ENCODE measurements around the gene GPD2. TPM values are rescaled to one million over a fixed set of nuclear protein-coding genes. Genes with fewer than 3 reads are reported as not detected.
"Not testable (repeated sequence)": the region's sequence is repeated elsewhere in the genome, so short reads cannot be mapped to it uniquely, and the experiment has no call there.

GPD2 gene
- total and polyA plus RNA-seq, 2 donors (not counting 1 experiment from before 2014, with no cell fraction given): 5.1 to 26.8 TPM

DNA sequence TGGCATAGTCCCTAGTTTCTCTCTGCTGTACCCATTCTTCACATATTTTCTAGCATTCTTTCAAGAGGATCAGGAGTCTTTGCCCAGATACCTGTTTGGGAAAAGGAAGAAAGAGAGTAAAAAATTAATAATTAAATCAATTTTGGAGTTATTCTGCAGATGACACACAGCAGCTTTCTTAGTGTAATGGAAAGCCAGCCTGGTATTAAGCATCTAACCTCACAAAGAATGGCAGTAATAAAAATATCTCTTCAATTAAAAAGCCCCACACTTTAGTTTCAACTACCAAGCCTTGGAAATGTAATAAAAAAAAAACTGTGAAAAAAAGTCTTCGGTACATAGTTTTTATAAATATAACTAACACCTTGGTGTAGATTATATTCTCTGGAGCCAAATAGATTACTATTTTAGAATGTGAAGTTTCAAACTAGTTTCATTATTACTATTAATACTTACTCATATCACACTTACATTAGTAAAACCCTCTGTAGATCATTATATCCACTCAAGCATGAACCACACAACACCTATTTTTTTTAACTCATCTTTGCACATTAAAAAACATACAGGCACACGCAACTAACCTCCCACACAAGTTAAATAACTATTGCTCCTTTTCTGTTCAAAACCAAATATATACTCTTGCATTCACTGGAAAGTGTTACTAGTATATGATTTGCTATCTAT lies 90.9 kb downstream of the GPD2 start:
- H3K27ac ChIP-seq (ENCODE audit: low read length in 2 of 2): no peak overlapping the region

DNA sequence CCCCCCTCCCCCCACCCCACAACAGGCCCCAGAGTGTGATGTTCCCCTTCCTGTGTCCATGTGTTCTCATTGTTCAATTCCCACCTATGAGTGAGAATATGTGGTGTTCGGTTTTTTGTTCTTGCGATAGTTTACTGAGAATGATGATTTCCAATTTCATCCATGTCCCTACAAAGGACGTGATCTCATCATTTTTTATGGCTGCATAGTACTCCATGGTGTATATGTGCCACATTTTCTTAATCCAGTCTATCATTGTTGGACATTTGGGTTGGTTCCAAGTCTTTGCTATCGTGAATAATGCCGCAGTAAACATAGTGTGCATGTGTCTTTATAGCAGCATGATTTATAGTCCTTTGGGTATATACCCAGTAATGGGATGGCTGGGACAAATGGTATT lies 92.4 kb downstream of the GPD2 start:
- H3K4me3 Mint-ChIP-seq; H3K27ac ChIP-seq (ENCODE audit: low read length in 2 of 2); H3K9ac ChIP-seq (ENCODE audit: low read length); H3K4me2 ChIP-seq (replicated peaks; ENCODE audit: low read depth, low read length, poor library complexity, severe bottlenecking); H3K9me3 ChIP-seq (ENCODE audit: control extremely low read depth in 1 of 3, control insufficient read depth in 2 of 3, insufficient read depth in 1 of 3, low read length in 2 of 3); H3K27ac Mint-ChIP-seq; ATAC-seq (ENCODE audit: low read depth); H4K20me1 ChIP-seq (ENCODE audit: control insufficient read depth, insufficient read depth, low read length, poor library complexity, severe bottlenecking); CTCF ChIA-PET; DNase-seq; H3K27me3 Mint-ChIP-seq; POLR2A ChIA-PET; H2AFZ ChIP-seq (ENCODE audit: insufficient read depth, low read depth, low read length, poor library complexity, severe bottlenecking); H3K9me3 Mint-ChIP-seq (ENCODE audit: insufficient read depth); H3K36me3 ChIP-seq (replicated peaks in 1 of 2; ENCODE audit: control extremely low read depth in 1 of 2, control insufficient read depth in 1 of 2, extremely low read depth in 1 of 2, insufficient read depth in 2 of 2, low read length in 1 of 2); H3K4me1 ChIP-seq (ENCODE audit: control insufficient read depth in 2 of 2, insufficient read depth in 2 of 2, low read length in 2 of 2); H3K4me3 ChIP-seq (ENCODE audit: control extremely low read depth in 1 of 5, extremely low read depth in 1 of 5, insufficient read depth in 1 of 5, low read depth in 2 of 5, low read length in 4 of 5); H3K79me2 ChIP-seq (ENCODE audit: control insufficient read depth, insufficient read depth, low read length); intact Hi-C loops (cut with micrococcal nuclease); H3K27me3 ChIP-seq (replicated peaks in 1 of 4; ENCODE audit: control extremely low read depth in 1 of 4, control insufficient read depth in 3 of 4, insufficient read depth in 4 of 4, low read length in 3 of 4): not testable (repeated sequence)
- H3K4me1 Mint-ChIP-seq: peaks cover 18% of the 10 kb centered on the region
- WGBS (ENCODE audit: insufficient coverage): no CpG with 5 or more reads among the region's 5 CpGs

More for the DNA sequence above, 90.9 kb downstream of the GPD2 start:
- no peak overlapping the region for H3K27ac Mint-ChIP-seq
- no peaks in the 10 kb centered on the region for H3K9me3 Mint-ChIP-seq (ENCODE audit: insufficient read depth)
- Histone ChIP-seq H3K36me3 (replicated peaks in 1 of 2; ENCODE audit: control extremely low read depth in 1 of 2, control insufficient read depth in 1 of 2, extremely low read depth in 1 of 2, insufficient read depth in 2 of 2, low read length in 1 of 2) (peaks cover 0 to 4% of the 10 kb centered on the region in 2 experiments), H2AFZ (ENCODE audit: insufficient read depth, low read depth, low read length, poor library complexity, severe bottlenecking) (no peak overlapping the region), H3K9me3 (ENCODE audit: control extremely low read depth in 1 of 3, control insufficient read depth in 2 of 3, insufficient read depth in 1 of 3, low read length in 2 of 3) (no peaks in the 10 kb centered on the region), H4K20me1 (ENCODE audit: control insufficient read depth, insufficient read depth, low read length, poor library complexity, severe bottlenecking) (no peaks in the 10 kb centered on the region), H3K27me3 (replicated peaks in 1 of 4; ENCODE audit: control extremely low read depth in 1 of 4, control insufficient read depth in 3 of 4, insufficient read depth in 4 of 4, low read length in 3 of 4) (no peaks in the 10 kb centered on the region), H3K4me3 (ENCODE audit: control extremely low read depth in 1 of 5, extremely low read depth in 1 of 5, insufficient read depth in 1 of 5, low read depth in 2 of 5, low read length in 4 of 5) (no peak overlapping the region), H3K4me2 (replicated peaks; ENCODE audit: low read depth, low read length, poor library complexity, severe bottlenecking) (no peak overlapping the region), H3K79me2 (ENCODE audit: control insufficient read depth, insufficient read depth, low read length) (no peaks in the 10 kb centered on the region), H3K4me1 (ENCODE audit: control insufficient read depth in 2 of 2, insufficient read depth in 2 of 2, low read length in 2 of 2) (no peaks in the 10 kb centered on the region), H3K9ac (ENCODE audit: low read length) (no peak overlapping the region)
- POLR2A ChIA-PET: no interaction called here
- no peaks in the 10 kb centered on the region for H3K27me3 Mint-ChIP-seq
- H3K4me1 Mint-ChIP-seq: peaks cover 11% of the 10 kb centered on the region
- CTCF ChIA-PET: no interaction called here
- intact Hi-C loops (cut with micrococcal nuclease): no loop called here
- no peak overlapping the region for H3K4me3 Mint-ChIP-seq
- DNase-seq: no peak
- ATAC-seq (ENCODE audit: low read depth): peak; percentile 36
- no CpG with 5 or more reads among the region's 2 CpGs for WGBS (ENCODE audit: insufficient coverage)
- TF ChIP-seq, protein P1, sequence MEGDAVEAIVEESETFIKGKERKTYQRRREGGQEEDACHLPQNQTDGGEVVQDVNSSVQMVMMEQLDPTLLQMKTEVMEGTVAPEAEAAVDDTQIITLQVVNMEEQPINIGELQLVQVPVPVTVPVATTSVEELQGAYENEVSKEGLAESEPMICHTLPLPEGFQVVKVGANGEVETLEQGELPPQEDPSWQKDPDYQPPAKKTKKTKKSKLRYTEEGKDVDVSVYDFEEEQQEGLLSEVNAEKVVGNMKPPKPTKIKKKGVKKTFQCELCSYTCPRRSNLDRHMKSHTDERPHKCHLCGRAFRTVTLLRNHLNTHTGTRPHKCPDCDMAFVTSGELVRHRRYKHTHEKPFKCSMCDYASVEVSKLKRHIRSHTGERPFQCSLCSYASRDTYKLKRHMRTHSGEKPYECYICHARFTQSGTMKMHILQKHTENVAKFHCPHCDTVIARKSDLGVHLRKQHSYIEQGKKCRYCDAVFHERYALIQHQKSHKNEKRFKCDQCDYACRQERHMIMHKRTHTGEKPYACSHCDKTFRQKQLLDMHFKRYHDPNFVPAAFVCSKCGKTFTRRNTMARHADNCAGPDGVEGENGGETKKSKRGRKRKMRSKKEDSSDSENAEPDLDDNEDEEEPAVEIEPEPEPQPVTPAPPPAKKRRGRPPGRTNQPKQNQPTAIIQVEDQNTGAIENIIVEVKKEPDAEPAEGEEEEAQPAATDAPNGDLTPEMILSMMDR (IDR thresholded peaks at IDR 0.05): no peak
- no peak for TF ChIP-seq EZH2 (IDR thresholded peaks at IDR 0.05; ENCODE audit: borderline replicate concordance, insufficient read depth, low read depth, low read length, poor library complexity, severe bottlenecking)
